Trophoblast cell (in vitro differentiated cells and primary cell): ENCODE data around the gene AUTS2.
A peak's percentile ranks its signal among the peaks of the same experiment; 100 is the strongest.

Experiments
- DNase-seq, 2 donors: peaks; one replicate each; pipeline ENCODE4 v3.0.0-alpha.2; 2016
- H2AFZ ChIP-seq: 2 replicates; pipeline ENCODE4 v1.6.1; 2013; ENCODE audit warnings: low read length, moderate library complexity, mild to moderate bottlenecking; ENCODE audit not compliant: insufficient read depth, poor library complexity
- H2AK5ac ChIP-seq: 2 replicates; pipeline ENCODE4 v1.6.1; 2013; ENCODE audit warnings: mild to moderate bottlenecking, low read length
- H2BK120ac ChIP-seq: 2 replicates; pipeline ENCODE4 v1.6.1; 2013; ENCODE audit warnings: low read length, mild to moderate bottlenecking, moderate library complexity; ENCODE audit not compliant: insufficient read depth, poor library complexity
- H2BK12ac ChIP-seq: 2 replicates; pipeline ENCODE4 v1.6.1; 2013; ENCODE audit warnings: mild to moderate bottlenecking, low read length, moderate library complexity
- H2BK5ac ChIP-seq: 2 replicates; pipeline ENCODE4 v1.6.1; 2013; ENCODE audit warnings: low read length, low read depth, moderate library complexity, mild to moderate bottlenecking; ENCODE audit not compliant: poor library complexity
- H3K14ac ChIP-seq: 2 replicates; pipeline ENCODE4 v1.6.1; 2013; ENCODE audit warnings: mild to moderate bottlenecking, low read length
- H3K18ac ChIP-seq: 2 replicates; pipeline ENCODE4 v1.6.1; 2013; ENCODE audit warnings: mild to moderate bottlenecking, low read length
- H3K23ac ChIP-seq: 2 replicates; pipeline ENCODE4 v1.6.1; 2013; ENCODE audit warnings: low read length
- H3K27ac ChIP-seq: 2 replicates; pipeline ENCODE4 v1.5.1; 2013; ENCODE audit warnings: low read depth, mild to moderate bottlenecking, inconsistent platforms, low read length, moderate library complexity
- H3K27me3 ChIP-seq: 2 replicates; pipeline ENCODE4 v1.6.1; 2013; ENCODE audit warnings: inconsistent platforms, mild to moderate bottlenecking, low read length, moderate library complexity; ENCODE audit not compliant: insufficient read depth
- H3K36me3 ChIP-seq, 2 experiments: 1 replicate in 1 of 2; 2 replicates in 1 of 2; pipeline ENCODE4 v1.6.1; 2013; ENCODE audit warnings: low read length in 2 of 2, mild to moderate bottlenecking in 2 of 2, moderate library complexity in 1 of 2; ENCODE audit not compliant: insufficient read depth in 2 of 2, control insufficient read depth in 1 of 2
- H3K4ac ChIP-seq: 2 replicates; pipeline ENCODE4 v1.6.1; 2013; ENCODE audit warnings: low read depth, mild to moderate bottlenecking, low read length, moderate library complexity
- H3K4me1 ChIP-seq, 2 experiments: 1 replicate in 1 of 2; 2 replicates in 1 of 2; pipeline ENCODE4 v1.6.1; 2013; ENCODE audit warnings: low read length in 2 of 2, mild to moderate bottlenecking in 2 of 2, moderate library complexity in 1 of 2; ENCODE audit not compliant: insufficient read depth in 2 of 2, control insufficient read depth in 1 of 2
- H3K4me2 ChIP-seq: 2 replicates; pipeline ENCODE4 v1.6.1; 2013; ENCODE audit warnings: inconsistent platforms, mild to moderate bottlenecking, low read length, moderate library complexity
- H3K4me3 ChIP-seq: 2 replicates; pipeline ENCODE4 v1.5.1; 2013; ENCODE audit warnings: mild to moderate bottlenecking, low read depth, low read length, inconsistent platforms
- H3K79me1 ChIP-seq: one replicate; pipeline ENCODE4 v1.6.1; 2013; ENCODE audit warnings: low read length
- H3K79me2 ChIP-seq: 2 replicates; pipeline ENCODE4 v1.6.1; 2013; ENCODE audit warnings: low read length, mild to moderate bottlenecking; ENCODE audit not compliant: control insufficient read depth, insufficient read depth, poor library complexity
- H3K9ac ChIP-seq: 2 replicates; pipeline ENCODE4 v1.6.1; 2013; ENCODE audit warnings: mild to moderate bottlenecking, low read length
- H3K9me3 ChIP-seq: 2 replicates; pipeline ENCODE4 v1.6.1; 2013; ENCODE audit warnings: low read depth, mild to moderate bottlenecking, control low read depth, inconsistent platforms, low read length; ENCODE audit not compliant: insufficient read depth
- H4K12ac ChIP-seq: 2 replicates; pipeline ENCODE4 v1.6.1; 2013; ENCODE audit warnings: low read depth, mild to moderate bottlenecking, low read length, moderate library complexity
- H4K8ac ChIP-seq: 2 replicates; pipeline ENCODE4 v1.6.1; 2013; ENCODE audit warnings: low read depth, mild to moderate bottlenecking, low read length, moderate library complexity
- H4K91ac ChIP-seq: one replicate; pipeline ENCODE4 v1.6.1; 2013; ENCODE audit warnings: low read depth, mild to moderate bottlenecking, low read length, moderate library complexity
- WGBS: extraction: QIAGEN DNeasy Blood & Tissue Kit; methylation state at CpG from one replicate; pipeline ENCODE4 v1.1.7; 2013; ENCODE audit warnings: missing lambda C conversion rate; ENCODE audit not compliant: insufficient read length, insufficient coverage; ENCODE audit errors: extremely low coverage; 5-methylcytosine and 5-hydroxymethylcytosine counted together

Gene AUTS2

DNA sequence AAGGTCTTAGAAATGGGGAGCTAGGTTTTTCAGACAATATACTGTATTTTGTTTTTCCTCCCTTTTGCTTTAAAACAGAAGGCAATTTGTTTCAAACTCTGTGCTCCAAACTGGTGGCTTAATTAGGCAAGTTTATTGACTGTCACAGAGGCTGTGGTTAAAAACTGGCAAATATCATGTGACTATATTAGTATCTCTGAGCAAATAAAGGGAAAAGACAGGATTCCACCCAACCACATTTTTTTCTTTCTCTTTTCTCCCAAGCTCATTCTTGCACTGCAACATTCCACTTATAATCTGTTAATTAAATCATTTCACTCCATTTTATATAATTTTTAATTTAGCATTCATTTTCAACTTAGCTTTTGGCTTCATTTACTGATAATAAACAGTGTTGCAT lies 615.8 kb downstream of the AUTS2 start:
- Histone ChIP-seq H4K8ac (no peak overlapping the region), H3K4me1 (no peaks in the 10 kb centered on the region), H3K4ac (no peak overlapping the region), H3K9me3 (no peaks in the 10 kb centered on the region), H3K36me3 (no peaks in the 10 kb centered on the region), H2BK5ac (no peak overlapping the region), H3K27ac (no peak overlapping the region), H3K27me3 (no peaks in the 10 kb centered on the region), H3K4me3 (no peak overlapping the region), H3K14ac (no peak overlapping the region), H3K23ac (no peak overlapping the region), H4K91ac (no peak overlapping the region), H3K18ac (no peak overlapping the region), H3K79me1 (no peaks in the 10 kb centered on the region), H3K9ac (no peak overlapping the region), H2AK5ac (no peak overlapping the region), H3K4me2 (no peak overlapping the region), H3K79me2 (no peaks in the 10 kb centered on the region), H2AFZ (no peak overlapping the region), H2BK12ac (no peak overlapping the region), H4K12ac (no peak overlapping the region), H2BK120ac (no peak overlapping the region)
- DNase-seq: no peak

- Histone ChIP-seq H3K4me1 (no peaks in the 10 kb centered on the region), H2BK5ac (no peak overlapping the region), H3K23ac (no peak overlapping the region), H3K27ac (no peak overlapping the region), H3K18ac (no peak overlapping the region), H2AK5ac (no peak overlapping the region), H2BK120ac (no peak overlapping the region), H3K4me3 (no peak overlapping the region), H2AFZ (no peak overlapping the region), H3K27me3 (no peaks in the 10 kb centered on the region), H3K9ac (no peak overlapping the region), H4K8ac (no peak overlapping the region), H3K14ac (no peak overlapping the region), H3K4ac (no peak overlapping the region), H3K4me2 (no peak overlapping the region), H4K12ac (no peak overlapping the region), H3K79me2 (no peaks in the 10 kb centered on the region), H2BK12ac (no peak overlapping the region), H3K79me1 (no peaks in the 10 kb centered on the region), H4K91ac (no peak overlapping the region), H3K9me3 (no peaks in the 10 kb centered on the region), H3K36me3 (no peaks in the 10 kb centered on the region)
- no peak for DNase-seq
- no CpG with 5 or more reads among the region's 1 CpG for WGBS
These were observed 617.2 kb downstream of the AUTS2 start for GRCh38 chr7:70215491-70215890.

DNA sequence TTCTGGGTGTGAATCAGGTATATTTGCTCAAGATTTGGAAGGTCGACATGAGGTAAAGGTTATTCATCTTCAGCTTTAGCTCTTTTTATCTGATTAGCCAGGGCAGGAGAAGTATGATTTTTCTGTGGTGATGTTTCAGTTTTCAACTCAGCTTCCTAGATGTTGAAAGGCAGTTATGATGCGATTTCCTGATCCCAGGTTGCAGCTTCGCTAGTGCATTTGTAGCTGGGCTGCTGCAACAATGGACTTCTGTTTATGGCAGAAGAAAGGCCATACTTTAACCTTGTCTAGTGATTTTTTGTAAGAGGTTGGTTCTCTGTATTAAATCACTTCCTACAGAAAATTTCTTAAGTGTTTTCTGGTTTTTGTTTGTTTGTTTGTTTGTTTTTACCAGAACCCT lies 619.3 kb downstream of the AUTS2 start:
- Histone ChIP-seq H4K8ac (no peak overlapping the region), H3K79me1 (no peaks in the 10 kb centered on the region), H4K91ac (no peak overlapping the region), H3K23ac (no peak overlapping the region), H2AK5ac (no peak overlapping the region), H2AFZ (no peak overlapping the region), H3K36me3 (no peaks in the 10 kb centered on the region), H3K4ac (no peak overlapping the region), H3K9me3 (no peaks in the 10 kb centered on the region), H3K79me2 (no peaks in the 10 kb centered on the region), H2BK120ac (no peak overlapping the region), H4K12ac (no peak overlapping the region), H3K14ac (no peak overlapping the region), H2BK12ac (no peak overlapping the region), H3K4me2 (no peak overlapping the region), H3K27me3 (no peaks in the 10 kb centered on the region), H3K4me1 (no peaks in the 10 kb centered on the region), H3K27ac (no peak overlapping the region), H3K9ac (no peak overlapping the region), H3K18ac (no peak overlapping the region), H2BK5ac (no peak overlapping the region), H3K4me3 (no peak overlapping the region)
- DNase-seq: no peak
- WGBS: no CpG with 5 or more reads among the region's 3 CpGs

DNA sequence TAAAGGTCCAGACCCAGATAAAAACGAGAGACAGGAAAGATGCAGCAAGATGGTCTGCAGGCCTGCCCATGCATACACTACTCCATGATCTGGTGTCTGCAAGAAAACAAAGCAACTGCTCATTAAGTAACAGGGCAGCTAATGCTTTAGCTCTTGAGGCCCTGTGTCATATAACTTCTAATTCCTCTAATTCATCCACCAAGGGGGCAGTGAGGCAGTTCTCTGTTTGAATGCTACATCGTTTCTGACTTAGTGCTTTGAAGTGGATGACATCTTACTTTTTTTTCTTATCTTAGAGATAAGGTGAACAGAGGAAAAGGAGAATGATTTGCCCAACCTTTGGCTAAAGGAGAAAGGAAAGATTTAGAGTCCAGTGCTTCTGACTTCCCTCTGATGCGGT lies 619.7 kb downstream of the AUTS2 start:
- H3K14ac ChIP-seq: no peak overlapping the region

More for the DNA sequence above, 619.7 kb downstream of the AUTS2 start:
- Histone ChIP-seq H3K27me3 (no peaks in the 10 kb centered on the region), H3K4me3 (no peak overlapping the region), H3K23ac (peak overlapping the region; percentile 93), H4K91ac (no peak overlapping the region), H3K27ac (no peak overlapping the region), H2AK5ac (no peak overlapping the region), H2AFZ (no peak overlapping the region), H3K4me2 (no peak overlapping the region), H2BK5ac (no peak overlapping the region), H3K36me3 (no peaks in the 10 kb centered on the region), H3K9me3 (no peaks in the 10 kb centered on the region), H3K79me1 (no peaks in the 10 kb centered on the region), H2BK120ac (no peak overlapping the region), H3K79me2 (no peaks in the 10 kb centered on the region), H3K9ac (no peak overlapping the region), H3K4ac (no peak overlapping the region), H3K18ac (no peak overlapping the region), H3K4me1 (no peaks in the 10 kb centered on the region), H4K12ac (no peak overlapping the region), H4K8ac (no peak overlapping the region), H2BK12ac (no peak overlapping the region)
- no peak for DNase-seq
- WGBS: no CpG with 5 or more reads among the region's 3 CpGs
